Hematopoietic multipotent progenitor cell (in vitro differentiated cells): Measurements from ENCODE around the gene GRPEL1. TPM values are rescaled to one million over a fixed set of nuclear protein-coding genes. Genes with fewer than 3 reads are reported as not detected.

Source experiments
- DNase-seq, 3 donors: peaks; one replicate each; pipeline ENCODE4 v3.0.0-alpha.2; 2011 to 2015; ENCODE audit warnings: low read depth in 2 of 3, low spot score in 2 of 3
- total RNA-seq: library from RNA; depleted of rRNA; stranded (reverse); fragments of >200 nt; gene quantifications from one replicate; pipeline ENCODE4 v1.2.3, GENCODE V29; 2012

The GRPEL1 gene
- total RNA-seq, 1 donor, result 8.1 TPM

DNA sequence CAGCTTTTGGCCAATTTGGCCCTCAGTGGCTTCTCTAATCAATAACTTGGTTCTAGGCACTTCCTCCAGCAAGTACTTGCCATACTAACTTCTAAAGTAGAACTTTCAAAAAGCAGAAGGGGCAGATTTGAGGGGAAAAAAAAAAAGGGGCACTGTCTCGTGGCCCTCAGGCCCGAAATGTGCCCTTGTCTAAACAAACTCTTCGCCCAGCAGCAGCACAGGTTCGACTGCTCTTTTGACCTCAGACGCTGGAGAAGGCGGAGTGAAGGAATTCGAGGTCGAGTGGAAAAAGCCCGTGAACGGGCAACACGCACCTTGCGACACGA is 775 bp downstream of the GRPEL1 start:
- no peak for DNase-seq

DNA sequence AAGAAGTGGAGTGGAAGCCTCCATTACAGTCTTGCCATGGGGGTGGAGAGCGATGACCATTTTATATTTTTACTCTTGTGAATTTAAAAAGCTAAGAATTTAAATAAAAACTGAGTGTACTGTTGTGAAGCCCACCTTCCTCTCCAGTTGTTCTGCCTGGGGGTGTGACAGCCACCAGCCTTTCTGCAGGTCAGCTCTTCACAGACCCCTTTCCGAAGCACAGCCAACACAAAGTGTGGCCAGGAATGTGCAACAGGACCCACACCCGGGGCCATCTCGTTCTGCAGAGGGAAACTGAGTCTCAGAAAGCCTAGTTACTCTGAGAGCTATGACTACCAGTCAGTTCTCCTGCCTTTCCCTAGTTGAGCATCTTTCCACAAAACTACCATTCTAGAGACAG is 1.4 kb downstream of the GRPEL1 start:
- DNase-seq, result no peak

DNA sequence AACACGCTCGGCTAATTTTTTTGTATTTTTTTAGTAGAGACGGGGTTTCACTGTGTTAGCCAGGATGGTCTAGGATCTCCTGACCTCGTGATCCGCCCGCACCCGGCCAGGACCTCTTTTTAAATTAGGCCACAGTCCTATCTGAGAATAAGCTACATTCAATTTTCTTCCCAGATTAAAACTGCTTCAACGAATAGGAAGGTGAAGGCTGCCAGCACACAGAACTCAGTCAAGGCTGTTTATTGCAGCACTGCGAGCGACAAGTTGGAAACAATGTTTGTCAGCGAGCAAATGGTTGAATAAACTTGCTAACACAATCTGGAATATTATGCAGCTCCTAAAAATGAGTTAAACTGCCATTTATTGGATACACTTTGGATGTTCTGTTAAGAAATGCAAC is 1.9 kb downstream of the GRPEL1 start:
- DNase-seq, result no peak

DNA sequence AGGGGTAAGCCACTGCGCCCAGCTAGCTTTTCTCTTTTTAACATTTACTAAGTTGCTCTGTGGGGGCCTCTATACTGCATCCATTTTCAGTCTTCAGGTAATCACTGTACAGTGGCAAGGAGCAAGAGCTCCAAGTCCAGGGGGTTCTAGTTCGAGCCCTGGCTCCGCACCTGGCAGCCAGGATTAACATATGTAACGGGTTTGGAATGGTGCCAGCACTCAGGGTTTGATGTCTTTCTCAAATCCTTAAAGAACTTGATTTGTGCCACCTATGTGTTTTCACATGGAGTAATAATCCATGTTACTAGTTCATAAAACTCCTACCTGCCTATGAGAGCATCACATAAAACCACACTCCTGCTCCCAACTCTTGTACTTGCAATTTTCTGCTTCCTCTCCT is 4.5 kb downstream of the GRPEL1 start:
- DNase-seq, result no peak

DNA sequence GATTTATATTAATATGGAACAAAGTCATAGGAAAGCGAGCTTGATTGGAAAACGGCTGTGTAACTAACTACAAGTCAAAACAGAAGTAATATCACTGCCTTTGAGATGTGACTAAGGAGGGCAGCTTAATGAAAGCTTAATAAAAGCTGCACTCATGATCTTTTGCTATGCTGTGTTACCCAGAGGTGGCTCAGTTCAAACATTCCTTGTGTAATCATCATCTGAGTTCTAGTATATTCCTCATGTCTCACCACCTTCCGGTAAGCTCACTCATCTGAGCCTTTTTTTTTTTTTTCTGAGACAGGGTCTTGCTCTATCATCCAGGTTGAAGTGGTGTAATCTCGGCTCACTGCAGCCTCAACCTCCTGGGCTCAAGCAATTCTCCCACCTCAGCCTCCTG is 5.0 kb downstream of the GRPEL1 start:
- DNase-seq, result no peak

DNA sequence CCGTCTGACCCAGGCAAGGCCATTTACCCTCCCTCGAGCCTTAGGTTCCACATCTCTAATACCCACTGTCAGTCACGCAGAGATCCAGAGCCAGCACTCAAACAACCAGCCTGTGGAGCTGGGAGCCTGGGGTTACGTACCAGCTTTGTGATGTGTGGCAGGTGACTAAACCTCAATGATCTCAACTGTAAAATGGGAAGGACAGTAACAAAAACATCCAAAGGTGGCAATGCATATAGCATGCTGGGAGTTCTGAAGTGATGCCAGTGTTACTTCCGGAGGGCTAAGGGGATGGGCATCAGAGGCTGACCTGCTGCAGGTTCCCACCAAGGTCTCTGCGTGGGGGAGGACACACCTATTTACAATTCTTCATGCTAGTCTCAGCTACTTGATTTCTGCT is 6.0 kb downstream of the GRPEL1 start:
- no peak for DNase-seq

DNA sequence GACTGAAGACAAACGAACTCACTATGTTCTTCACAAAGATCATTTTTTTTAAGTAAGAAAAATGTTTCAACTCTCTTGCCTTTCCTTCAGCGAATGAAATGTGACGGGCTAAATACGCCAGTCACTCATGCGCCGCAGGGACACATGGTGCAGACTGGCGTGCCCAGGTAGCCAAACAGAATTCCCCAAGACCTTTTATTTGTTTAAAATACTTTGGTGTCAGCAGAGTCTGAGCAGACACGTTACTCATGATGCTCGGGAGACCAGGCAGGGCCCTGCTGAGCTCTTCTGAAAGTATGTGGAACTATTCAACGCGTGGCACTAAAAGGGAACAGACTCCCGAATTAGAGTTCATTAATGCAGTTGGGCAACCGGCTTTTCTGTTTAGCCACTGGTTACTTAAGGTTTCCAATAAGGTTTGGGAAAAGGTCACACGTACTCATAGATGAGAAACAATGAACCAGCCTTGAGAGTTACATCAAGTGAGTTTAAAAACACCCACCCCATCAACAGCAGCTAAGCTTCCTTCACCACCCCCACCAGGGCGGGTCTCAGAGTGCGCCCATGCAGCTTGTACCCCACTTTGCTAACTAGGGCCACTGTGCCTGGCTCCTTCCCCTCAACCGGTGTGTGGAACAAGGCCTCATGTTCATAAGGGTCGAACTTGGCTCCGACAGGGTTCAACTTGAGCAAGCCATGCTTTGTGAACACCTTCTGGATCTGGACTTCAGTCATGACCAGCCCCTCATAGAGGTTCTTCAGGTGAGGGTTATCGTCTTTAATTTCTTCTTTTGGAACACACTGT is 7.3 kb downstream of the GRPEL1 start:
- no peak for DNase-seq

DNA sequence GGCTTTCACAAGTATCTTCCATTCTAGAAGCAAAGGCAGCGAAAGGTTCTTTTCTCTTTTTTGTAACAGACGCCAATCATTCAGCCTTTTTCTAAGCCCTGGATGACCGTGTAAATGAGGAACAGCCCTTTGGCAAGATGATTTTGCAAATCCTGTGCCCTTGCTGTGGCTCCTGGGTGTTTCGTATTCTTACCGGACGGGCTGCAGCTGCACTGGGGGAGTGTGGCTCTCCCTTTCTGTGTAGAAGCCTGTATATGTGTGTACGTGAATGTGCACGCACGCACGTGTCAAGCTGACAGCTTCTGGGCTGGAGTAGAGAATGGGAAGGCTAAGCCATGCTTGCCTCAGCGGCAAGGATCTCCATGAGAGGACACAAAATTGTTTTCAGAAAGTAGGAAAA is 8.2 kb downstream of the GRPEL1 start:
- DNase-seq, result no peak

DNA sequence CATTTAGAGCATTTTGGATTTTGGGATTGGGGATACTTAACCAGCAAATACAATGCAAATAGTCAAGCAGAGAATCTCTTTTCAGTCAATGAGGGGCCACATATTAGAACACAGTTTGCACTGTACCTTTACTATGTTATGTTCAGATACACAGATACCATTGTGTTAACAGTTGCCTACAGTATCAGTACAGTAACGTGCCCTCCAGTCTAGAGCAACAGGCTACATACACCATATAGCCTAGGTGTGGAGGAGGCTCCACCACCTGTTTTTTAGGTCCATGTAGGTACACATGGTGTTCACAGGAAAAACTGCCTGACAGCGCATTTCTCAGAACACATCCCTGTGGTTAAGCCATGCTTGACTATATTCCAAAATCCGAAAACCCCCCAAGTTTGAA is 9.1 kb downstream of the GRPEL1 start:
- DNase-seq, result no peak

DNA sequence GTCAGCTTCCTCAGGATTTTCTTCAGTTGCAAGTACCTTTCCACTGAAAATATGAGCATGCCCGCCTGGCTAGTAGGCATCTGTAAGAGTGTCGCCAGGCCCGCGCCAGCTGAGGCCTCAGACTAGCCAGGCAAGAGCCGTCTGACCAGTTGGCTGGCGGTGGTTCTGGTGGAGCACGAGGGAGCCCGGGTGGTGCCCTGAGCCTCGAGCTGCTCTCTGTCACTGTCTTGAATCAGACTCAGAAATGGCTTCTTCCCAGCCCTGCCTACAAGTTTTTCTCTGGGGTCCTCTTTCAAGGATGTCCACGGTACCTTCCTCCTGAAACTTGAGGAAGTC is 11.9 kb downstream of the GRPEL1 start:
- DNase-seq, result no peak

DNA sequence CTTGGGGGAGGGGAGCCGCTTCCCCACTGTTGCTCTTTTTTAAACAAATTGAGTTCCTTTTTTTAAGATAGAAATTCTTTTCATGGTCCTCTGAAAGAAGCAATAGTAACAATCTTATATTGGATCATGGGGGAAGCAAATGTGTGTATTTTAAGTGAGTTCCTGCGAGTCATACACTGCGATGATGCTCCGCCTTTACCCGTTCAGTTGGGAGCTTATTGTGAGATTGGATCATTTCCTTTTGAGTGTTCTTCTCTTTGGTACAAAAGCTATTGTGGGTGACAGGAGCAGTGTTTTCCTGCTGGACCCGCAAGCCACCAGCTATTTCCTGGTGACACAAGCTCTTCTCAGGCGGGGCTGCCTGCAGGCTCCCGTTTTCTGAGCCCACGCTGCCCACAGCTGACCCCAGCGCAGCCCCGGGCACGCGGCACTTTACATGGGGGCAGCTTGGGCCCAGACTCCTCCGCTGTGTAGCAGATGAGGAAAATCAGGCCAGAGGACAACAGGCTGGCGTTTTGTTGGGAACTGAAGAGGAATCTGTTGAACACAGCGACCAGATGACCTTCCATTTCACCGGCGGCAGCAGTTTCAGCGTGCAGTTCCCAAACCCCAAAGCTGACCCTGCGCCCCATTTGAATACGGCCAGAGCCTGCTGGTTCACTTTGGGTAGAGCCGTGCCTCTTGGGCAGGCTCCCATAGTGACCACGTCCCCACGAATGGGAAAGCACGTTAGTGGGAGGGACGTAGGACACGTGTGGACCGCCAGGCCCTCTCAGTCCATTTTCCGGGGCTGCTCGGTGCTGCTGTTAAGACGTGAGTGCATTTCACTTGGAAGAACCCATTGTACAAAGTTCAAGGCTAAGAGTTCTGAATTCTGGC is 12.5 kb downstream of the GRPEL1 start:
- DNase-seq, result no peak

DNA sequence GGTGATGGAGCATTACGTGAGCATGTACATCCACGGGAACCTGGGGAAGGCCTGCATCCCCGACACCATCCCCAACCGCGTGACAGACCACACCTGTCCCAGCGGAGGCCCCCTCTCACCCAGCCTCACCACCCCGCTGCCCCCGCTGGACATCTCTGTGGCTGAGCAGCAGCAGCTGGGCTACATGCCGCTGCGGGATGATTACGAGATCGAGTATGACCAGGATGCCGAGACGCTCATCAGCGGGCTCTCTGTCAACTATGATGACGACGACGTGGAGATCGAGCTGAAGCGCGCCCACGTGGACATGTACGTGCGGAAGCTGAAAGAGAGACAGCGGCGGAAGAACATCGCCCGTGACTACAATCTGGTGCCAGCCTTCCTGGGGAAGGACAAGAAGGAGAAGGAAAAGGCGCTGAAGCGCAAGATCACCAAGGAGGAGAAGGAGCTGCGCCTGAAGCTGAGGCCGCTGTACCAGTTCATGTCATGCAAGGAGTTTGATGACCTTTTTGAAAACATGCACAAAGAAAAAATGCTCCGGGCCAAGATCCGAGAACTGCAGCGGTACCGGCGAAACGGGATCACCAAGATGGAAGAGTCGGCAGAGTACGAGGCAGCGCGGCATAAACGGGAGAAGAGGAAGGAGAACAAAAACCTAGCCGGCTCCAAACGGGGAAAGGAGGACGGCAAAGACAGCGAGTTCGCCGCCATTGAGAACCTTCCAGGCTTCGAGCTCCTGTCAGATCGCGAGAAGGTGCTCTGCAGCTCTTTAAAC is 13.6 kb downstream of the GRPEL1 start:
- DNase-seq, result no peak

DNA sequence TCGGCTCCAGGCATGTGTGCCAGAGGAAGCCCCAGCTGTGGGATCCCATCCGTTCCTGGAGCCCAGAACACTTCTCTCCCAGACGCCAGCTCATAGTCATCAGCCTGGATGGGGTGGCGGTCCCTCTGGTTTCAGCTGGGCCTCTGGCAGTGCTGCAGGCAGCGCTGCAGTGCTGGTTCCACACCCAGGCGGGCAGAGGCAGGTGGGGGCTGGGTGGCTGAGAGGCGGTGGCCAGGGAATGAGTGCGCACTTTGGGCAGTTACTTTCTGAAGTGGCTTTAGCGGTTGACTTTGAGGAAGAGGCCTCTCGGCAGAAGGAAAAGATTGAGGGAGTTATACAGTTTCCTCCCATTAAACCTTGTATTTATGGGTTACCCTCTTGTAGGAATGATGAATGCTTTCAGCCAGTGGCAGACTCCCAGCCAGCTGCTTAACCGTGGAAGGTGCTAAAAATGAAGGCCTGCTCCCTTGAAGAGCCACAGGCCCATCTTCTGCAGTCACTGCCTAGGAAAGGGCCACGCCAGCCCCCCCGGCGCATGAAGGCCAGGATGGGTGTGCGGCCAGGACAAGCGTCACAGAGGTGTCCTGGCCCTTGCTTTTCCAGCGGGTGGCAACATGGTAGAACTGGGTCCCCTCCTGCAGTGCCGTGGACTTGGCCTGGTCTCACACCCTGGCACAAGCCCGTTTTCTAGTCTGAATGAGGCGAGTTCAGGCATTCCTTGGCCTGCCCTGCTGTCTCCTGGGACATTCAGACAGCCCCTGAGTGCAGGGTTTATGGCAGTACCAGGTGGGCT is 14.7 kb downstream of the GRPEL1 start:
- DNase-seq, result peak in 2 of 3 donors; percentile 79 to 86

DNA sequence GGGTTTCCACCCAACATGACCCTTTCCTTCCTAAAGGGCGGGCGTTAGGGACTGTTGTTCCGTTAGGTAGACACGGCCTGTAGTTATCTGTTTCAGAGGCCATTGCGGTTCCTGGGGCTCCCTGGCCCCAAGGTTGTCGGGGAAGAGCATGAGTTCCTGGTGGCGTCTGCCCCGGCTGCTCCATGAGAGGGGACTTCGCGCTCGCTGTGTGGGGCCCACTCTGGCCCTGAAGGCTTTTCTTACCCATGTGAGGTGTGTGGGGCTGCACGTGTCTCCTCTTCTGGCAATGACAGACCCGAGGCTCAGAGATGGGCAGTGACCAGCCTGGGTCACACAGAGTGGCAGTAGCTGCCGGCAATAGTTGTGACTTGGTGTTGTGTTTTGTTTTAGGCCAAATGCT is 15.6 kb downstream of the GRPEL1 start:
- DNase-seq, result no peak

DNA sequence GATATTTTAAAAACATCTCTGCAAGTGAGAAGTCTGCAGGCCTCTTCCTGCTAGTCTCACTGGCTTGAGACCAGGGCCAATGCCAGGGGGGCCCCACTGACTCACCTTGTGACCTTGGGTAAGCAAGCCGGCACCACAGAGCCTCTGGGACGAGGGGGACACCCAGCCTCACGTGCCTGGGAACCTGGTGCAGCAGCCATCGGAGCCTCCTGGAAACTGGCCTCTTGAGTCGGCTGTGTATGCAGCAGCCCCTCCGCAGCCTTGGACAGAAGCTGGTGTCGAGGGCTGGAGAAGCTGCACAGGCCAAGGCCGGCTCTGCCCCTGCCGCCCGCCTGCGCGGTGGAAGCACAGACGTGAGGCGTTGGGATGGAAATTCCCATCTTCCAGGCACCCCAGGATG is 16.0 kb downstream of the GRPEL1 start:
- no peak for DNase-seq

DNA sequence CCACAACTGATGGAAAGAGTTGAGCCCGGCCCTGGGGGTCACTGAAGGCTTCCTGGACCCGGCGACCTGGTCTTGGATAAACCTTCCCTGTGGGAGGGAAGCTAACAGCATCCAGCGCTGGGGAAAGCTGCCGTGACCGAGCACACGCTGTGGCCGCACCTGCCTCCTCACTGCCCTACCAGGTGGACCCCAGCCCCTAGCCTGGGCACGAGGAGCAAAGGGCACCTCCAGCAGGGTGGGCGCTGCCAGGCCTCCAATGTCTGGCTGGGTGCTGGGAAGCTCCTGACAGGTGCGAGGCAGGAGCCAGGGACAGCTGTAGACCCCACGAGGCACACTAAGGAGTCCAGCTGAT is 16.7 kb downstream of the GRPEL1 start:
- no peak for DNase-seq

DNA sequence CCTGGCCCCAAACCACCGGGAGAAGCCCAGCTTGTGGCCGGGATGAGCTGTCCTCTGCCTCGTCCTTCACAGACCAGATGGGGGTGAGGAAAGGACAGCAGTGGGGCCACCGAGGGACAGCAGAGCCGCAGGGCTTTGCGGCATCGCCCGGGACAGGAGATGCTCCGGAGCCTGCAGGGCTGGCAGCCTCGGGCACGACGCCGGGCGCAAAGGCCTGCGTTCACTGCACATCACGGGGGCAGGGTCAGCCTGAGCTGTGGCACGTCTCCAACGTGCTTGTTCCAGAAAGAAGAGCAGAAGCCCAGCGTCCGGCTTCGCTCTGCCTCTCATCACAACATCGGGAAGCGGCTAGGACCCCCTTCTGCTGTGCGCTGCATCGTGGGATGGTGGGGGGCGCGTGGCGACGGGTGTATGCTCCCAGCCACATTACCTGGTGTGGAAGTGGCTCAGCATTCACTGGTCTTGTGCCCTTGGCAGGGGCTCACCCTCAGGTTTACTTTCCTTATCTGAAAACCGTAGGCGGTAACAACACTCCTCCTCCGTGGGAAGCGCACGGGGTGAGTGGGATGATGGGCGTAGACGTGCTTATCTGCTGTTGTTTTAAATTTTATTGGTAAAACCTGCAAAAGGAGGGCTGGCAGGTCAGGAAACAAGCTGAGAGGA is 17.3 kb downstream of the GRPEL1 start:
- no peak for DNase-seq

DNA sequence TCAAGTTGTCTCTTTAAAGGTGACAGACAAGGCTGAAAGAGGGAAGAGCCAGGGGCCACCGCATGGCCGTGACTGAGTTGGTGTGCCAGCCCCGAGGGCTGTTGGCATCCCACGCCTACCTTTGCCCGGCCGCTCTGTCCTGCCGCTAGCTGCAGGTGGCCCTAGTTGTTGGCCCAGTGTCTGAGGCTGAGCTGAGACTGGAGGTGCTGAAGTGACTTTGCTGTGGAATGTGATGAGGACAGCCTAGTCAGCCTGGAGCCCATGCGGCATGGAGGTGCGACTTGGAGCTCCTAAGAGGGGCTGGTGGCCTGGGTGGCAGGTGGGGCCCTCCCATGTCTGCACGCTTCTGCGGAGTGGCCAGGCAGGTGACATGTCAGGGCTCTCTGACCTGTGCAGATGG is 18.1 kb downstream of the GRPEL1 start:
- no peak for DNase-seq

DNA sequence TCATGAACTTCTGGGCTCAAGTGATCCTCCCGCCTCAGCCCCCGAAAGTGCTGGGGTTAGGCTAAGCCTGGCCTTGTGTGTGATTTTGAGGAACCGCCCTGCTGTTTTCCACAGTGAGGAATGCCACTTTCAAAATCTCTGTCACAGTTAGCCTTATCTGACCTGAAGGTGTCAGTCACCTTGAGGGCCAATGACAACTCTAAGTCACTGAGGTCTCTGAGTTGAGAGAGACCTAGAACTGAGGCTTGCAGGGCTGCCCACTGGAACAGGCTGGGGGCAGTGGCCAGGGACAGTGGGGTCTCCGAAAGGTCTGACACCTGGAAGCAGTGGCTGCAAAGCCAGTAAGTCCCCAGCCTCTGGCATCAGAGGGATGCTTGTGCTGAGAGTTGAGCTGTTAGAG is 18.6 kb downstream of the GRPEL1 start:
- no peak for DNase-seq

DNA sequence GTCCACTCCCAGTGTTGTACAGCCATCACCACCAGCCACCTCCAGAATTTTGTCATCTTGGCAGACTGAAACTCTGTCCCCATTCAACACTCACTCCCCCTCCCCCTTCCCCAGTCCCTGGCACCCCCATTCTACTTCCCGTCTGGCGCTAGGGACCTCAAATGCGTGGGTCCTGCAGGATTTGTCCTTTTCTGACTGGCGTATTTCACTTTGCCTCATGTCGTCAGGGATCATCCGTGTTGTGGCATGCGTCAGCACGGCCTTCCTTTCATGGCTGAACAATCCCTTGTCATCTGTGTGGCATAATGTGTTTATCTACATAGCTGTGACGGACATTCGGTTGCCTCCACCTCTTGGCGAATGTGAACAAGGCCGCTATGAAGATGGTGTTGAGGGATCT is 19.2 kb downstream of the GRPEL1 start:
- no peak for DNase-seq
